Stimulated activated CD4-positive, alpha-beta T cell treated with anti-CD3 and anti-CD28 coated beads, Interleukin-15, amount 100 ng/mL, for 48 hours (primary cell): ENCODE data around the gene MRPL53.
"Not testable (repeated sequence)": the region's sequence is repeated elsewhere in the genome, so short reads cannot be mapped to it uniquely, and the experiment has no call there.

ENCODE experiments used
- DNase-seq, 2 donors: peaks; one replicate each; pipeline ENCODE4 v3.0.0-alpha.2; 2020; ENCODE audit warnings: low read depth in 2 of 2

The MRPL53 gene

GRCh38 chr2:74482801-74483674 lies 10.6 kb upstream of the MRPL53 start, which contains the start of the genes CCDC142 and TTC31:
Gene CCDC142 (minus strand): TSS chr2:74482998. CDS start chr2:74482837, 161 bp downstream.
Gene TTC31 (plus strand): TSS chr2:74483081. CDS start chr2:74483096, 15 bp downstream.
- DNase-seq, result peak; percentile 89 to 93

GRCh38 chr2:74481961-74482800 lies 9.7 kb upstream of the MRPL53 start:
- peak in 1 of 2 donors; percentile 44 for DNase-seq

- no peak for DNase-seq
Measured at GRCh38 chr2:74481431-74481830, 9.0 kb upstream of the MRPL53 start.

GRCh38 chr2:74474899-74475298 lies 2.4 kb upstream of the MRPL53 start:
- DNase-seq, result no peak

- no peak for DNase-seq
Measured at GRCh38 chr2:74474481-74474880, 2.0 kb upstream of the MRPL53 start.

GRCh38 chr2:74472945-74473258 lies 422 bp upstream of the MRPL53 start:
- DNase-seq, result no peak

GRCh38 chr2:74471332-74472065 lies 981 bp downstream of the MRPL53 start:
- DNase-seq, result no peak

GRCh38 chr2:74470742-74471141 lies 1.7 kb downstream of the MRPL53 start:
- not testable (repeated sequence) for DNase-seq

GRCh38 chr2:74464406-74464805 lies 8.1 kb downstream of the MRPL53 start:
- no peak for DNase-seq

GRCh38 chr2:74462786-74463105 lies 9.7 kb downstream of the MRPL53 start:
- no peak for DNase-seq

- no peak for DNase-seq
Measured at GRCh38 chr2:74462054-74462785, 10.3 kb downstream of the MRPL53 start.

- DNase-seq, result no peak
Measured at GRCh38 chr2:74461187-74462053, 11.1 kb downstream of the MRPL53 start.

GRCh38 chr2:74460187-74460586 lies 12.3 kb downstream of the MRPL53 start:
- not testable (repeated sequence) for DNase-seq

- not testable (repeated sequence) for DNase-seq
Measured at GRCh38 chr2:74459503-74460118, 12.9 kb downstream of the MRPL53 start.

GRCh38 chr2:74458938-74459363 lies 13.5 kb downstream of the MRPL53 start:
- DNase-seq, result no peak

GRCh38 chr2:74458132-74458937 lies 14.1 kb downstream of the MRPL53 start, which contains the start of gene WBP1:
Gene WBP1 (plus strand): TSS chr2:74458438. CDS start chr2:74458603, 165 bp downstream.
- peak; percentile 99 for DNase-seq

GRCh38 chr2:74457549-74458131 lies 14.8 kb downstream of the MRPL53 start:
- DNase-seq, result peak; percentile 64 to 76

GRCh38 chr2:74457129-74457548 lies 15.3 kb downstream of the MRPL53 start:
- no peak for DNase-seq
